ENCODE measurements around the gene TMEM253.

The TMEM253 gene

GRCh38 chr14:21066882-21067502 is 33.9 kb upstream of the TMEM253 start:
- no peak overlapping the region for H3K4me3 ChIP-seq (ENCODE audit: control insufficient read depth, low read depth, low read length)
- DNase-seq (ENCODE audit: low read depth), result no peak
- TF ChIP-seq, protein P1, sequence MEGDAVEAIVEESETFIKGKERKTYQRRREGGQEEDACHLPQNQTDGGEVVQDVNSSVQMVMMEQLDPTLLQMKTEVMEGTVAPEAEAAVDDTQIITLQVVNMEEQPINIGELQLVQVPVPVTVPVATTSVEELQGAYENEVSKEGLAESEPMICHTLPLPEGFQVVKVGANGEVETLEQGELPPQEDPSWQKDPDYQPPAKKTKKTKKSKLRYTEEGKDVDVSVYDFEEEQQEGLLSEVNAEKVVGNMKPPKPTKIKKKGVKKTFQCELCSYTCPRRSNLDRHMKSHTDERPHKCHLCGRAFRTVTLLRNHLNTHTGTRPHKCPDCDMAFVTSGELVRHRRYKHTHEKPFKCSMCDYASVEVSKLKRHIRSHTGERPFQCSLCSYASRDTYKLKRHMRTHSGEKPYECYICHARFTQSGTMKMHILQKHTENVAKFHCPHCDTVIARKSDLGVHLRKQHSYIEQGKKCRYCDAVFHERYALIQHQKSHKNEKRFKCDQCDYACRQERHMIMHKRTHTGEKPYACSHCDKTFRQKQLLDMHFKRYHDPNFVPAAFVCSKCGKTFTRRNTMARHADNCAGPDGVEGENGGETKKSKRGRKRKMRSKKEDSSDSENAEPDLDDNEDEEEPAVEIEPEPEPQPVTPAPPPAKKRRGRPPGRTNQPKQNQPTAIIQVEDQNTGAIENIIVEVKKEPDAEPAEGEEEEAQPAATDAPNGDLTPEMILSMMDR (IDR thresholded peaks at IDR 0.05; ENCODE audit: control insufficient read depth, insufficient read depth, low read depth, low read length, missing control alignments), result peak; percentile 37

GRCh38 chr14:21068521-21069387 is 32.1 kb upstream of the TMEM253 start:
- peak overlapping the region; percentile 96 for H3K4me3 ChIP-seq (ENCODE audit: control insufficient read depth, low read depth, low read length)
- no peak for DNase-seq (ENCODE audit: low read depth)
- TF ChIP-seq, protein P1 (IDR thresholded peaks at IDR 0.05; ENCODE audit: control insufficient read depth, insufficient read depth, low read depth, low read length, missing control alignments), result peak; percentile 73

DNA sequence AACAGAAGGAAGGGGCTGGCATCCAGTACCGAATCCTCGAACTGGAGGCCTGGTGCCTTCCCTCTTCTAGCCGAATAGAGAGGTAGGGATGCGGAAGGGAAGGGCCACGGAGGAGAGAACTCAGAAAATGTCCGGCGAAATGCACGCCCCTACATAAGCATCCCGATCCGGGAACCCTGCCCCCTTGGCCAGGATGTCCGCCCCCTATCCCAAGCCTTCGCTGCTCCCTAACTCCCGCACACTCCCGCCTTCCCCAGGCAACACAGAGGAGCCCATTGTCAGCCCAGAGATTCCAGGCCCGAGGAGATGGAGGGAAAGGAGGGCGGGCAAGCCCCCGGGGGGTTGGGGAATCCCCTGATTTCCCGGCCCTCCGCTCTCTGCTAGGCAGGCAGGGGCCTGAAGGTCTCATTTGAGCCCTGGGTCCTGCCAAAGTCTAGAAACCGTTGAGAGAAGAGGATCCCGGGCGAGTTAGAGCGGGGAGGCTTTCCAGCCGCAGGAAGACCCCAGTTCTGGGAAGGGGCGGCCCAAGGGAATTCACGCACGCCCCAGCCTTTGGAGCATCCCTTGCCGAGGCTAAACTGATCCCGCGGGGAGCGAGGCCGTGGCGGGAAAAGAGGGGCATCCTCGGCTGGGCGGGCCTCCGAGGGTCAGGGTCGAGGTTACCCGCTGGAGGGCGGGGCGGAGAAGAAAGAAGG is 31.3 kb upstream of the TMEM253 start:
- TF ChIP-seq, protein P1 (IDR thresholded peaks at IDR 0.05; ENCODE audit: control insufficient read depth, insufficient read depth, low read depth, low read length, missing control alignments), result no peak
- DNase-seq (ENCODE audit: low read depth), result no peak
- peak overlapping the region; percentile 96 for H3K4me3 ChIP-seq (ENCODE audit: control insufficient read depth, low read depth, low read length)

DNA sequence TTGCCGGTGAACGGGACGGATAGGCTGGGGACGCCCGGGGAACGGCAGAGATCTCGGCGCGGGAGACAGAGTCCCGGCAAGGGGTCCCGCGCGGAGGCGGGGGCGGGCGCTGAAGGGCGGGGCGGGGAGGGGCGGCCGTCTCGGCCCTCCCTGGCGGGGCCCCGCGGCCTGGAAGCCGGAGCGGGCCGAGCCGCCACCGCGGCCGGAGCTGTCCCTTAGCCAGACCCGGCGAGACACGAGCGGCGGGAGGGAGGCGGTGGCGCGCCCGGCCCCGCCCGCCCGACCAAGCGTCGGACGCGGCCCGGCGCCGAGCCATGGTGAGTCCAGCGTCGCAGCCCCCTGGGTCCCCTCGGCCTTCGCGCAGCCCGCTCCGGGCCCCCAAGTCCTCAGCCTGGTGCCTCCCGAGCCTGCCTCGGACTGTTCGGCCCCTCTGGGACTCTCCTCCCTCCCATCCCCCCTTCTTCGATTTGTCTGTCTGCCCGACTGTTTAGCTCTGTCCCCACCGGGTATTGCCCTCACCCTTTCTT is 30.7 kb upstream of the TMEM253 start, which contains the start of gene ARHGEF40:
Gene ARHGEF40 (plus strand): TSS at position 222 of the 527 bp plus-strand sequence. CDS start 93 bp downstream, at position 315.
- peak within 1 kb of the TSS; percentile 96 for H3K4me3 ChIP-seq (ENCODE audit: control insufficient read depth, low read depth, low read length)
- DNase-seq (ENCODE audit: low read depth), result no peak
- TF ChIP-seq, protein P1 (IDR thresholded peaks at IDR 0.05; ENCODE audit: control insufficient read depth, insufficient read depth, low read depth, low read length, missing control alignments), result no peak

DNA sequence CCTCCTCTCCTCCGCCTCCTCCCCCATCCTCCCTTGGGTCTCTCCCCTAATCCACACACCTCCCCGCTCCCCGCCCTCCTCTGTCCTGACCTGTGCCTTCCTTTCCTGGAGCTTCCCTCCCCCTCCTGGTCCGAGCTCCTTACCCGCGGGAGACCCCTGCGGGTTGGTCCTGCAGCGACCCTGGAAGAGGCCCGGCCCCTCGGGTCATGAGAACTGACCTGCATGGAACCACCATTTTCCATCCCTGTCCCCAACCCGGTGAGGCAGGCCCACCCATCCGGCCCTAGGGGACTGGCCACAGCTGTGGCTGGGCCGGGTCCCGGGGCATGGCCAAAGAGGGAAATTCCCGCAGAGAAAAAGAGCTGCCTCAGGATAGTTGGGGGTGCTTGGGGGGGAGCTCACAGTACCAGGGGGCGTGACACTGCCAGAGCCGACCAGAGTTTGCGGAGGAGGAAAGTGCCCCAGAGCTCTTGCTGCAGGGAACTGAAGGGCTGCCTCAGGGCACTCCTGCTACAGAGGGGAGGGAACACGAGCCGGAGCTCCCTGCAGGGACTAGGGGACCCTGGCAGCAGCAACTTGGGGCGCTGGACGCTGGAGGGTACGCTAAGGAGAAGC is 30.1 kb upstream of the TMEM253 start:
- peak overlapping the region; percentile 96 for H3K4me3 ChIP-seq (ENCODE audit: control insufficient read depth, low read depth, low read length)
- DNase-seq (ENCODE audit: low read depth), result no peak
- TF ChIP-seq, protein P1 (IDR thresholded peaks at IDR 0.05; ENCODE audit: control insufficient read depth, insufficient read depth, low read depth, low read length, missing control alignments), result no peak
